Measurements from ENCODE around the gene ARHGAP30.

GRCh38 chr1:161013131-161013487, 56.6 kb downstream of the ARHGAP30 start:
- TF ChIP-seq CTCF (conservative IDR thresholded peaks at IDR 0.05) (no peak), ZFX (IDR thresholded peaks at IDR 0.05) (no peak)
